Mammary epithelial cell (primary cell): Measurements from ENCODE around the gene USP20.

Source experiments
- EZH2 ChIP-seq: IDR thresholded peaks from 2 replicates; pipeline ENCODE4 v1.6.1; 2012; ENCODE audit warnings: low read length, inconsistent platforms, borderline replicate concordance
- TF ChIP-seq, protein P1 (sequence below), 2 donors: IDR thresholded peaks in 1 of 2; conservative IDR thresholded peaks in 1 of 2; 2 replicates each; pipeline ENCODE4 v1.5.1; 2011 to 2012; ENCODE audit warnings: inconsistent platforms in 2 of 2, low read length in 2 of 2, mild to moderate bottlenecking in 2 of 2, control low read depth in 1 of 2, low read depth in 1 of 2; ENCODE audit not compliant: insufficient read depth in 1 of 2; ENCODE audit errors: extremely low read depth in 1 of 2

DNA sequence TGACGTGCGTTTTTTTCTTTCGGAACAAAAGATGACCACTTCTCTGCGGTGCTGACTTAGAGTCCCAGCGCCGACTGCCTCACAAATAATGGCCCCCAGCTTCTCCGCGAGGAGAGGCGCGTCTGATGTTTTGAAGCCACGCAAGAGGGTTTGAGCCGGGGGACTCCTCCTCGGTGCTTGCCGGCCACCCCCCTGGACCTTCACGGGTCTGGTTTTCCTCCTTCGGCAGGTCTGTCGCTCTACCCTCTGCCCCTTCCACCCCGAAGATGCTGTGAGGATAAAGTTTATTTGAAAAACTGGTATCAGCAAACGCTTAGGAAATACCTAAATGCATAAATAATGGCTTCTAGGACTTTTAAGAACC lies 584 bp downstream of the USP20 start:
- TF ChIP-seq EZH2 = no peak
- TF ChIP-seq, protein P1, sequence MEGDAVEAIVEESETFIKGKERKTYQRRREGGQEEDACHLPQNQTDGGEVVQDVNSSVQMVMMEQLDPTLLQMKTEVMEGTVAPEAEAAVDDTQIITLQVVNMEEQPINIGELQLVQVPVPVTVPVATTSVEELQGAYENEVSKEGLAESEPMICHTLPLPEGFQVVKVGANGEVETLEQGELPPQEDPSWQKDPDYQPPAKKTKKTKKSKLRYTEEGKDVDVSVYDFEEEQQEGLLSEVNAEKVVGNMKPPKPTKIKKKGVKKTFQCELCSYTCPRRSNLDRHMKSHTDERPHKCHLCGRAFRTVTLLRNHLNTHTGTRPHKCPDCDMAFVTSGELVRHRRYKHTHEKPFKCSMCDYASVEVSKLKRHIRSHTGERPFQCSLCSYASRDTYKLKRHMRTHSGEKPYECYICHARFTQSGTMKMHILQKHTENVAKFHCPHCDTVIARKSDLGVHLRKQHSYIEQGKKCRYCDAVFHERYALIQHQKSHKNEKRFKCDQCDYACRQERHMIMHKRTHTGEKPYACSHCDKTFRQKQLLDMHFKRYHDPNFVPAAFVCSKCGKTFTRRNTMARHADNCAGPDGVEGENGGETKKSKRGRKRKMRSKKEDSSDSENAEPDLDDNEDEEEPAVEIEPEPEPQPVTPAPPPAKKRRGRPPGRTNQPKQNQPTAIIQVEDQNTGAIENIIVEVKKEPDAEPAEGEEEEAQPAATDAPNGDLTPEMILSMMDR (conservative IDR thresholded peaks at IDR 0.05 in 1 of 2, IDR thresholded peaks at IDR 0.05 in 1 of 2; ENCODE audit: extremely low read depth in 1 of 2, insufficient read depth in 1 of 2, low read depth in 1 of 2, low read length in 2 of 2) = no peak
